ENCODE results near the gene GUCA1A.

GRCh38 chr6:42221546-42221945 is 48.4 kb downstream of the GUCA1A start:
- no peak for TF ChIP-seq POLR2A (IDR thresholded peaks at IDR 0.05)
- TF ChIP-seq CTCF (IDR thresholded peaks at IDR 0.05): no peak

Measured in stomach (tissue), 4 donors.